ENCODE data around the gene CEP350.

DNA sequence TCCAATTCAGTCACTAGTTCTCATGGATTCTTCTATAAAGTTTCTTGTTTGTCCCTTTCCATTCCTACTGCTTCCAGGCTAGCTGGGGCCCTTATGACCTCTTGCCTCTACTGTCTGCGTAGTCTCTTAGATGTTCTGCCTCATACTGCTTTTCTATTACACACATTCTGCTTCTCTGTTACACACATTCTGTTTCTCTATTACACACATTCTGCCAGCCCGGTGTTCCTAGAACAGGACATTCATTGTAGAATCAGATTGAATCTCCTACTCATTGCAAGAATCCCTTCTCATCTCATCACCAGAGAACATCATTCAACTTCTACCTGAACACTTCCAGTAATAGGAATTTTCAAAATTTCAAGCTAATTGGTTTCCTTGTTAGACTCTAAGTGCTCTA is 130.7 kb downstream of the CEP350 start:
- TF ChIP-seq EP300 (IDR thresholded peaks at IDR 0.05) (no peak), POLR2AphosphoS5 (IDR thresholded peaks at IDR 0.05) (no peak)
- TF ChIP-seq, protein P1, sequence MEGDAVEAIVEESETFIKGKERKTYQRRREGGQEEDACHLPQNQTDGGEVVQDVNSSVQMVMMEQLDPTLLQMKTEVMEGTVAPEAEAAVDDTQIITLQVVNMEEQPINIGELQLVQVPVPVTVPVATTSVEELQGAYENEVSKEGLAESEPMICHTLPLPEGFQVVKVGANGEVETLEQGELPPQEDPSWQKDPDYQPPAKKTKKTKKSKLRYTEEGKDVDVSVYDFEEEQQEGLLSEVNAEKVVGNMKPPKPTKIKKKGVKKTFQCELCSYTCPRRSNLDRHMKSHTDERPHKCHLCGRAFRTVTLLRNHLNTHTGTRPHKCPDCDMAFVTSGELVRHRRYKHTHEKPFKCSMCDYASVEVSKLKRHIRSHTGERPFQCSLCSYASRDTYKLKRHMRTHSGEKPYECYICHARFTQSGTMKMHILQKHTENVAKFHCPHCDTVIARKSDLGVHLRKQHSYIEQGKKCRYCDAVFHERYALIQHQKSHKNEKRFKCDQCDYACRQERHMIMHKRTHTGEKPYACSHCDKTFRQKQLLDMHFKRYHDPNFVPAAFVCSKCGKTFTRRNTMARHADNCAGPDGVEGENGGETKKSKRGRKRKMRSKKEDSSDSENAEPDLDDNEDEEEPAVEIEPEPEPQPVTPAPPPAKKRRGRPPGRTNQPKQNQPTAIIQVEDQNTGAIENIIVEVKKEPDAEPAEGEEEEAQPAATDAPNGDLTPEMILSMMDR (IDR thresholded peaks at IDR 0.05), result no peak
